ENCODE data around the gene HOXC12. TPM values are rescaled to one million over a fixed set of nuclear protein-coding genes. Genes with fewer than 3 reads are reported as not detected.

Gene HOXC12
- total RNA-seq, 1 donor from 2014 or later, result not detected

DNA sequence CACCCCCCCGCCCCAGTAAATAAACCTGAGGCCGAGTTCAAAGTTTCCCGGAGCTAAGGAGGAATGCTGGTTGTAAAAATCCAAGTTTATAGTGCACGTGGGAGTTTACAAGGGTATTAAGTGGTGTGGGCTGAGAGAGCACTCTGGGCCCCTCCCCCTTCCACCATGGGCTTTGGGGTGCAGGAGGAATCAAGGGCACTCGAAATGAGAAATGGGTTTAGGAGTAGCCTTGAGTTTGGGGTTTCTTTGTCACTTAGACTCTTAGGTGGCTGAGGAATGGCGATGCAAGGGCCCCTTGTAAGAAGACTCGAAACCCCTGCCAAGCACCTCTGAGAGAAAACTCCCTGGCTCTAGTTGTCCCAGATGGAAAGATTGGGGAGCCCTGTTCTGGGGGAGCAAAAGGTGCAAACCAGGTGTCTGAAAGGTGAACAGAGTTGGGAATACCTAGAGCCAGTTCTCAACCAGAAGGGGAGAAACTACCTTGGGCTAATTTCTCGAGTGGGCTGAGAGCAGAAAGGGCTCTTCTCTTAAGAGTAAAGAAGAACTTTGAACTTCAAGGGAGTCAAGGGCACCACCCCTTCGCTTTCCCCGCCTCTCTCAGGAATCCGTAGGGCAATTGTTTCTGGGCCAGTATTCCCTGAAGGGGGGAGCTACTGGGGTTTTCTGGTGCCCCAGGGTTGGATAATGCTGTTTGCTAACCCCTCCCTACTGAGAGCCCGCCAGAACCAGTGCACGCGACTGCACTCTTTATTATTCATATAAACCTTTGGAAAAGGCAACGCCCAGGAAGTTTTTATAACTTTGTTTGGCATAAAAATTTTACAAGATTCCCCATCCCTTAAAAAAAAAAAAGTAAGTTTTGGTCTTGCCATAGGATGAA lies 24.0 kb downstream of the HOXC12 start:
- H3K4me3 ChIP-seq, result no peak overlapping the region
- H3K27ac ChIP-seq, result no peak overlapping the region
- intact Hi-C loops (cut with DNase I), result no loop called here
- TF ChIP-seq, protein P1, sequence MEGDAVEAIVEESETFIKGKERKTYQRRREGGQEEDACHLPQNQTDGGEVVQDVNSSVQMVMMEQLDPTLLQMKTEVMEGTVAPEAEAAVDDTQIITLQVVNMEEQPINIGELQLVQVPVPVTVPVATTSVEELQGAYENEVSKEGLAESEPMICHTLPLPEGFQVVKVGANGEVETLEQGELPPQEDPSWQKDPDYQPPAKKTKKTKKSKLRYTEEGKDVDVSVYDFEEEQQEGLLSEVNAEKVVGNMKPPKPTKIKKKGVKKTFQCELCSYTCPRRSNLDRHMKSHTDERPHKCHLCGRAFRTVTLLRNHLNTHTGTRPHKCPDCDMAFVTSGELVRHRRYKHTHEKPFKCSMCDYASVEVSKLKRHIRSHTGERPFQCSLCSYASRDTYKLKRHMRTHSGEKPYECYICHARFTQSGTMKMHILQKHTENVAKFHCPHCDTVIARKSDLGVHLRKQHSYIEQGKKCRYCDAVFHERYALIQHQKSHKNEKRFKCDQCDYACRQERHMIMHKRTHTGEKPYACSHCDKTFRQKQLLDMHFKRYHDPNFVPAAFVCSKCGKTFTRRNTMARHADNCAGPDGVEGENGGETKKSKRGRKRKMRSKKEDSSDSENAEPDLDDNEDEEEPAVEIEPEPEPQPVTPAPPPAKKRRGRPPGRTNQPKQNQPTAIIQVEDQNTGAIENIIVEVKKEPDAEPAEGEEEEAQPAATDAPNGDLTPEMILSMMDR (IDR thresholded peaks at IDR 0.05), result no peak
- H3K4me1 ChIP-seq, result peaks cover 10% of the 10 kb centered on the region
- H3K36me3 ChIP-seq, result no peaks in the 10 kb centered on the region
- ATAC-seq, result no peak
- no peaks in the 10 kb centered on the region for H3K9me3 ChIP-seq
- H3K27me3 ChIP-seq, result peaks cover 99% of the 10 kb centered on the region
- no peak for DNase-seq

DNA sequence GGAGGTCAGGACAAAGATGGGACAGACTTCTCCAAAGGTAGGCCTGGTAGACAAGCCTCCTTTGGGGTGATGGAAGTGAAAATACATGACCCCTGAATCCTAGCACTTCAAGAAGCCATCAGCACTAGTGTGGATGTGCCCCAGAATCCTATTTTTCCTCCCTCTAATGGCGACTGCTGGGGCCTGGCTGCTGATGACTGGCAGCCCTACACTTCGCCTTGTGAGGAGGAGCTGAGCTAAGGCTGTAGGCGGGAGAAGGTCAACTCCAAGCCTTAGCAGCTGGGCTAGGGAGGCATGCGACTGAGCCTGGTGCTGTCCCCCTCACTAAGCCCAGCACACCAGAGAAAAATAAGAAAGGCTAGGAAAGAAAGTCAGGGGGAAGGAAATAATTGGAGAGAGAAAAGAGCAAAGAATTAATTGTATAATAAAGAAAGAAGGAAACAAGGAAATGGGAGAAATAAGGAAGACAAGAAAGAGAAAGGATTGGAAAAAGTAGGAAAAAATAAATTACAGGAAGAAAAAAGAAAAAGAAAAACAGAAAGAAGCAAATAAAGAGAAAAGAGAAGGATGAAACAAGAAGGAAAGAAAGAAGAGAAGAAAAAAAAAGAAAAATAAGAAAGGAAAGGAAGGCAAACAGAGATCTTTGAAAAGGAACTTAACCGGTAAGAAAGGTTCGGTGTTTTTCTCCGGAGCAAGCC lies 25.6 kb downstream of the HOXC12 start:
- TF ChIP-seq, protein P1 (IDR thresholded peaks at IDR 0.05), result no peak
- H3K36me3 ChIP-seq, result no peaks in the 10 kb centered on the region
- DNase-seq (no peak), ATAC-seq (no peak)
- H3K4me3 ChIP-seq, result no peak overlapping the region
- H3K9me3 ChIP-seq, result no peaks in the 10 kb centered on the region
- intact Hi-C loops (cut with DNase I), result no loop called here
- H3K27me3 ChIP-seq, result peaks cover 99% of the 10 kb centered on the region
- no peak overlapping the region for H3K27ac ChIP-seq
- H3K4me1 ChIP-seq, result peaks cover 2% of the 10 kb centered on the region

DNA sequence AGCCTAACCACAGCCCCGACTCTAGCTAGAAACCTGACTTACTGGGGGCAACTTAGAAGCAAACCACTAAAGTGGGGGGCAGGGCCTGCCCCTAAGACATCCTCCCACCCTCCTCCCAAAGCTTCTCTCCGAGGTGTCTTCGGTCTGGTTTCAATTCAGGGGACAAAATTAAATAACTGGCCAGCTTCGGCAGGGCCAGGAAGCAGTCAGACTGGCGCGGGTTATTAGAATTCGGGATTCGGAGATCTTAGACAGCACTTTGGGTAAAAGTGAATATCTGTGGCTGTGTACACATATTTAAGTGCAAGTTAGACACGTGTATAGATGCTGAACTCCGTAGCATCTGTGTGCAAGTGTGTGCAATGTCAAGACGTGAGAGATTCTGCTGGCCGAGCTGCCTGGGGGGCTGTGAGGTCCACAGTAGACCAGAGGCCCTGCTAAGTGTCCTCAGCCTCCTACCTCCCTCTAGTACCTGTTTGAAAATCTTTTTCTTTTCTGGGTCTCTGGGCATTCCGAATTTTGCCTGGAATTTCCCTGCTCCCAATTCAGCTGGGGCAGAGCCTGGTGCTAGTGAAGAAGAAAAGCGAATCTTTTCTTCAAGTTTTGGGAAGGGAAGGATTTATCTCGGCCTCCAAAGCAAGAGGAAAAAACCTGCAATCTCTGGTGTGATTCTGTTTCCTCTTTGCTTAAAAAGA lies 26.2 kb downstream of the HOXC12 start:
- Histone ChIP-seq H3K4me1 (peaks cover 3% of the 10 kb centered on the region), H3K4me3 (no peak overlapping the region), H3K27me3 (peaks cover 99% of the 10 kb centered on the region), H3K36me3 (no peaks in the 10 kb centered on the region), H3K27ac (no peak overlapping the region), H3K9me3 (no peaks in the 10 kb centered on the region)
- no peak for DNase-seq
- ATAC-seq, result no peak
- intact Hi-C loops (cut with DNase I), result no loop called here
- TF ChIP-seq, protein P1 (IDR thresholded peaks at IDR 0.05), result no peak

DNA sequence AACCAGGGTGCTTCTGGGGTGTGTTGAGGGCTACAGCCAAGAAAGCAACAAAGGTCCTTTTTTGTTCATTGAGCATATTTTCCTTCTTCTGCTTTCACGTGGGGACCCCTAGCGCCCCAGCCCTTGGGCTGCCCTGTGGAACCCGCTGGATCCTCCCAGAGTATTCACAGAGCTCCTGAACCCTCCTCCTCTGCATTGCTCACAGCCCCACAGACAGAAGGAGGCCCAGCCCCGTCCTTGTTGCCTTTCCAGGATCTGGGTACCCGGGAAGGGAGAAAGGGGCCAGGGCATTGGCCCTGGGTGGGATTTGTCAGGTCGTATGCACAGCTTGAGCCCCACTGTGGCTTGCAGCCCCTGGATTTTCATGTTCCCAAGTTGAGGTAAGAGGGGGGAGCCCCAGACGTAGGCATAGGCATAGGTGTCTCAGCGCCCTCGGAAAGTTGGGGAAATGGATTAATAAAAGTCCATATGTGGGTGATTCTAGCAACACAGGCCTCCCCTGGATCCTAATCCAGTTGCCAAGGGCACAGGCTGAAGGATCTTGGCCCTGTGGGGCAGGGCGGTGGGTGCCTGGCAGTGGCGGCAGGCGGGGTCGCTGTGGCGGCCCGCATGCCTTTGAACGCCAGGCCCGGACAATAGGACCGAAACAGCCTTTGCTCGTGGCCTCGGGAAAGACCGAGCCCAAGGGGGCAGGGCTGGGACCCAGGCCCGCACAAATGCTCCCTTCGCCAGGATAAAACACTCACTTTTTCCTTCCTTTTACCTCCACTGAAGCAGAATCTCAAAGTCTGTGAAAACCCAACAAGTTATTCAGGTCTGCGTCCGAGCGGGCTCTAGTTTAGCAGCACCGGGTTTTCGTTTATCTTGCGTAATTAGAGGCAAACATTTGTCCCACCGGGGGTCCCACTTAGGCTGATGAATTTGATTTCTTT lies 27.2 kb downstream of the HOXC12 start:
- TF ChIP-seq, protein P1 (IDR thresholded peaks at IDR 0.05), result no peak
- DNase-seq, result no peak
- intact Hi-C loops (cut with DNase I), result no loop called here

More for the DNA sequence above, 27.2 kb downstream of the HOXC12 start:
- H3K9me3 ChIP-seq, result no peaks in the 10 kb centered on the region
- H3K4me1 ChIP-seq, result peaks cover 7% of the 10 kb centered on the region
- no peak overlapping the region for H3K27ac ChIP-seq
- H3K36me3 ChIP-seq, result no peaks in the 10 kb centered on the region
- peaks cover 99% of the 10 kb centered on the region for H3K27me3 ChIP-seq
- H3K4me3 ChIP-seq, result no peak overlapping the region
- no peak for ATAC-seq
